Measurements from ENCODE around the gene BMS1.
"Not testable (repeated sequence)": the region's sequence is repeated elsewhere in the genome, so short reads cannot be mapped to it uniquely, and the experiment has no call there.

Gene BMS1

DNA sequence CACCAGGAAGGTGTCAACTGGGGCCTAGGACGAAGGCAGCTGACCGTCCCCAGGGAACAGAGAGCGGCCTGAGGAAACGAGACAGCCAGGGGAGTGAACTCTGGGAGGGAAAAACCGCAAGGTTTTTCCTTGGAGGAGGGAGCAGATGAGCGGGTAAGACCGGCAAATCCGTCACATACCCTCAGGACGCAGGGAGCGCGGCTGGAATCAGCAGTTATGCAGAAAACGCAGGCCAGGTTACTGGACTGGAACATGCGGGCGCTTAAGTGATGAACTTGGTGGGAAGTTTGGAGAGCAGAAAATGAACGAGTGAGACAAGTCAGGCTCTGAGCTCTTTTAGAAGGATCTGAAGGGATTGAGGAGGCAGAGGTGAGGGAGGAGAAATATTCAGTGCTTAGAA, 76.7 kb downstream of the BMS1 start:
- DNase-seq: peak in 1 of 42 donors; percentile 26
- intact Hi-C loops (cut with DNase I): no loop called here

GRCh38 chr10:42860016-42860415, 77.4 kb downstream of the BMS1 start:
- DNase-seq: peak in 1 of 42 donors; percentile 22
- intact Hi-C loops (cut with DNase I): not testable (repeated sequence)

GRCh38 chr10:42862801-42863200, 80.2 kb downstream of the BMS1 start:
- intact Hi-C loops (cut with DNase I): not testable (repeated sequence)
- peak in 1 of 42 donors; percentile 25 for DNase-seq

- intact Hi-C loops (cut with DNase I): no loop called here
These were observed 82.0 kb downstream of the BMS1 start for GRCh38 chr10:42864575-42864974.

GRCh38 chr10:42865716-42866114, 83.1 kb downstream of the BMS1 start:
- intact Hi-C loops (cut with DNase I): loop anchor here (2.0 kb wide), 1 partner anchor 239 kb away; no protein-coding TSS in a partner anchor
- DNase-seq: peak in 1 of 42 donors; percentile 40

More at GRCh38 chr10:42864575-42864974, 82.0 kb downstream of the BMS1 start:
- DNase-seq: no peak

DNA sequence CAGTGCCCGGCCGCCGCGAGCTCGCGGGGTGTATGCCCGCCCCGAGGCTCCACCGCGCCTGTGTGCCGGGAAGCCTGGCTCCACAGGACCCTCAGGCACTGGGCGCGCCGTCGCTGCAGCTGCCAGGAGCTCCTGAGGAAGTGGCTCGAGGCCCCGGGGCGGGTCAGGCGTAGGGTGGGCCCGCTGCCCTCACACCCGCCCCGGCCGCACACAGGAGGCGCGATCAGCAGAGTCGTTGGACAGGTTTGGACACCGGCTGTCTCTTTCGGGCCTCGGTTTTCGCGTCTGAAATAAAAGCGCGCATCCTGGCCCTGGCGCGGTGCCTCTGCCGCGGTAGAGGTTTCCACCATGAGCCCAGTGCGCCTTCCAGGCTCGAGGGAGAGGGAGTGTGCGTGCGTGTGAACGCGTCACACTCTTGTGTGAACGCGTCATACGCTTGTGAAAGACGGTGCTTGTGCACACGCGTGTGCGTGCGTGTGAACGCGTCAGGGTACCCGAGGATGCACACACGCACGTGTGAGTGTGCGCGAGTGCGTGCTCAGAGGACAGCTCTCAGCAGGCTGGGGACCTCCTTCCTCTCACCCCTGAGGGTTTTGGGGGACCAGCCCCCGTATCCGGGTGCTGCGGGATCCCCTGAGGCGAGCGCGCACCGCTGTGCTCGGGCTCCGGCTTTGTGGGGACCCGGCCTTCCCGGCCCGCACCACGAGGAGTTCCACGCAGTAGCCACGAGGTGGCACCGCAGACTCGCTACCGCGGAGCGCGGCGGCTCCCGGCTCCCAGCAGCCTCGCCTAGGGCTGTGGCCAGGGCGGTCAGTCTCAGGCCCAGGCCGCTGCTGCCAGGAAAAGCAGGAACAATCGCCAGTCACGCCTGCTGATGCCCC, 83.8 kb downstream of the BMS1 start:
- intact Hi-C loops (cut with DNase I): loop anchor here (2.0 kb wide), 1 partner anchor 238 kb away; no protein-coding TSS in a partner anchor
- DNase-seq: peak; percentile 45 to 92 (median 83)

GRCh38 chr10:42867571-42867970, 85.0 kb downstream of the BMS1 start:
- no peak for DNase-seq
- intact Hi-C loops (cut with DNase I): loop anchor here (2.0 kb wide), 1 partner anchor 237 kb away; no protein-coding TSS in a partner anchor

GRCh38 chr10:42868530-42868929, 85.9 kb downstream of the BMS1 start:
- intact Hi-C loops (cut with DNase I): no loop called here
- no peak for DNase-seq

DNA sequence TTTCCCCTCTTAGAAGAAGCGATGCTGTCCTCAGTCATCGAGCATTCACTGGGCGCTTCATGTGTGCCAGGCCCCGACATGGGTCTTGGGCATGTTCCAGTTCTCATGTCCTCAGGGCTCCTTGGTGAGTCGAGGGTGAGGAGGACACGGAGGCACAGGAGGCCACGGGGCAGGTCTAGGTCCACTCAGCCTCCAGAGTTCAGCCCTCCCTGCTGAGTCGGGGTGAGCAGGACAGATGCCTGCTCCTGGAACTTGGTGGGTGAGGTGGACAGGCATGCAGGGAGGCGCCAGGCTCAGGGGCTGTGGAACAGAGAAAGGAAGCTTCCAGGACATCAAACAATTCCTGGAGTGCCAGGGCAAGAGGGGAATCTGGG, 87.4 kb downstream of the BMS1 start:
- intact Hi-C loops (cut with DNase I): no loop called here
- DNase-seq: peak in 1 of 42 donors; percentile 23

DNA sequence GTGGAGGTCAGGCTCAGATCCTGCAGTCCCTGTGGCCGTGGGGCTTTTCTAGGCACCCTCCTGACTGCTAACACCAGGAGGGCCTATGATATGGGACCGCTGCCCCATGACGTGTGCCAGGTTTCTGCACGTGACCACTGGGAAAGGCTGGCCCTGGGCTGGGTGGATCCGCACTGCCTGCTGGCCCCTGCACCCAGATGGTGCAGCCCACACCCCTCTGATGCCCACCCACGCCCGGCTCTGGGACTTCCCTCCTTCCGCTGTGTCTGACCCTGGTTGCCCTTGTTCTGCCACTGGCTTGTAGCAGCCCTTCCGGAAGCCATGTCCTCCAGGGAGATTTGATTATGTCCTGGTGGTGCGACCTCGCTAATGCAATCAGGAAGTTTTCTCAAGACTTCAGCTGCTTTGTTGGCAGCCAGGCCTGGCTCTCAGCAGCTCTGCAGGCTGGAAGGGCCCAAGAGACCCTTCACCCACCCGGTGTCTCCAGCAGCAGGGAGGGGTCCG, 88.6 kb downstream of the BMS1 start:
- DNase-seq: peak in 1 of 42 donors; percentile 10
- intact Hi-C loops (cut with DNase I): not testable (repeated sequence)

GRCh38 chr10:42871823-42872222, 89.2 kb downstream of the BMS1 start:
- DNase-seq: peak in 1 of 42 donors; percentile 27
- intact Hi-C loops (cut with DNase I): no loop called here

DNA sequence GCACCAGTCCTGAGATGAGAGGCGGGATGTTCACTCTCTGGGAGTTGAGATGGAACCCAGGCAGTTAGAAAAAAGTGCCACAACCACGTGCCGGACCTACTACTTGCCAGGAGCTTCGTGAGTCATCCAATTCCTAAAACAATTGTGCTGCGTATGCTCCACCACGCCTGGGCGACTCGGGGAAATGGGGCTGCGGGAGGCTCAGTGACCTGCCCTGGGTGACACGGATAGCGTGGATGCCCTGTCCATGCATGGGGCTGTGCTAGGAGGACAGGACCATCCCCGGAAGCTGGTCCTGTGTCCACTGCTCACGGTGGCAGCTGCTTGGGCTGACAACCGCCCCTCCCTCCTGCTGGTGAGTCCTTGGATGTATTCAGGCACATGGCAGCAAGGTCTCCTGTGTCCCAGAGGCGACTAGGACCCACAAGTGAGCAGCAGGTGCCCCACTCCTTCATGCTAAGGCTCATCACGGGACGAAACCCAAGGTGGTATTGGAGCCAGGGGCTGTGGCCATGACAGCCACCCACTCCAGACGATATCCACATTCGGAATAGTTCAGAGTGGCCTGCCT, 90.4 kb downstream of the BMS1 start:
- no peak for DNase-seq
- intact Hi-C loops (cut with DNase I): no loop called here

DNA sequence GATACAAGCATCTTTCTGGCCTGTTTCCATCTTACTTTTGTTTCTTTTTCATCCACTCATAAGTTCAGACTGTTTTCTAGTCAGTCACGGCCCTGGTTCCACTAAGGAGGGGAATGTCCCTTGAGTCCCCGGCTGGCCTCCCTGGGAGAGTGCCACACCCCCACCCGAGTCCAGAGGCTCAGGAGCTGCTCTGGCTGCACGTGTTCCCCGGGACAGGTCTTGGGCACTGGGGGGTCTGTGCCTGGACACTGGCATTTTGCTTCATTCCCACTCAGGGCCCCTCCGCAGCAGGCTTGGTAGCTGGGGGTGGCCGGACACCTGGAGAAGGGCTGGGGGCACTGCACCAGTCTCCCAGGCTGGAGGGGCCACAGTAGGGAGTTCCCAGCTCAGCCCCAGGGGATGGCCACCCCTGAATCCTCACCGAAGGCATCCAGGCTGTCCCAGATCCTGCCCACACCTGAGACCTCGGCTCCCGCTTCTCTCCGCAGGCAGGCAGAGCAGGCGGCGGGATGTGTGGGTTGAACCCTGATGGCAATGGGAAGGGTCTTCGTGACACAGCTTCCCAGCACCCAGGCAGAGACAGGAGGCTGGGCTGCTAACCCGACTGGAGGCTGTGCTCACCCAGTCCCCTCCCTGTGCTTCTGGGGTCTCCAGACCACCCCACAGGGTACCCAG, 92.3 kb downstream of the BMS1 start:
- peak in 1 of 42 donors; percentile 26 for DNase-seq
- intact Hi-C loops (cut with DNase I): no loop called here

GRCh38 chr10:42875388-42875755, 92.8 kb downstream of the BMS1 start:
- intact Hi-C loops (cut with DNase I): no loop called here
- peak in 1 of 42 donors; percentile 32 for DNase-seq

DNA sequence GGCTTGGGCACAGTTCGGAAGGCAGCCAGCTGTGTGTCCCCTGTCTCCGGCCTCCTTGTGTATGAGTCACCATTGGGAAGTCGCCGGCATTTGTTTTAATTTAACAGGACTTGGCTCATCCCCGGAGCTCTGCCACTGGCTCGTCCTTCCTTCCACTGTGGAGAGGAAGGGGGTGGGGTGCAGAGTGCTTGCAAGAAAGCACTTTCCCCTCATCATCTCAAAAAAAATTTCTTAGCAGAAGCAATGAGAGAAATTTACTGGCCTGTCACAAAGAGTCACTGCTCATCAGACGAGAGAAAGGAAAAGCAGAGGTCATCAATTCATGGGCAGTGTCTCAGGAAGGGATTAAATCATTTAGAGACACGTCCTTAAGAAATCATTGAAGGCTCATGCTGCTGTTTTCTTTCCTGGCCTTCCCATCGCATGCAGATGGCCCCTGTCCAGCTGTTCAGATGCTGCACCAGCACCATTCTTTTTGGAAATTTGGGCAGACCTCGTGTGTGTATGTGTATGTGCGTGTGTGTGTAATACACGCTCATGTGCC, 93.3 kb downstream of the BMS1 start:
- intact Hi-C loops (cut with DNase I): no loop called here
- peak in 11 of 42 donors; percentile 12 to 63 (median 37) for DNase-seq

GRCh38 chr10:42876476-42876875, 93.9 kb downstream of the BMS1 start:
- intact Hi-C loops (cut with DNase I): no loop called here
- peak in 1 of 42 donors; percentile 21 for DNase-seq

- DNase-seq: peak in 1 of 42 donors; percentile 15
- intact Hi-C loops (cut with DNase I): no loop called here
These were observed 94.3 kb downstream of the BMS1 start for GRCh38 chr10:42876945-42877344.

GRCh38 chr10:42877496-42878030, 95.0 kb downstream of the BMS1 start:
- intact Hi-C loops (cut with DNase I): no loop called here
- DNase-seq: no peak
